HL-60/S4 (cell line): ENCODE data around the gene RASSF6.

ENCODE experiments used
- in situ Hi-C: fragments of 300-500 bp; cut with MboI; formaldehyde crosslinking; loops from 2 replicates; pipeline ENCODE4 v1.14.3; 2022; ENCODE audit warnings: low sequenced_read_pairs

RASSF6 gene, protein sequence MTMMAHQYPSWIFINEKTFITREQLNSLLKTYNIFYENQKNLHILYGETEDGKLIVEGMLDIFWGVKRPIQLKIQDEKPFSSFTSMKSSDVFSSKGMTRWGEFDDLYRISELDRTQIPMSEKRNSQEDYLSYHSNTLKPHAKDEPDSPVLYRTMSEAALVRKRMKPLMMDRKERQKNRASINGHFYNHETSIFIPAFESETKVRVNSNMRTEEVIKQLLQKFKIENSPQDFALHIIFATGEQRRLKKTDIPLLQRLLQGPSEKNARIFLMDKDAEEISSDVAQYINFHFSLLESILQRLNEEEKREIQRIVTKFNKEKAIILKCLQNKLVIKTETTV

DNA sequence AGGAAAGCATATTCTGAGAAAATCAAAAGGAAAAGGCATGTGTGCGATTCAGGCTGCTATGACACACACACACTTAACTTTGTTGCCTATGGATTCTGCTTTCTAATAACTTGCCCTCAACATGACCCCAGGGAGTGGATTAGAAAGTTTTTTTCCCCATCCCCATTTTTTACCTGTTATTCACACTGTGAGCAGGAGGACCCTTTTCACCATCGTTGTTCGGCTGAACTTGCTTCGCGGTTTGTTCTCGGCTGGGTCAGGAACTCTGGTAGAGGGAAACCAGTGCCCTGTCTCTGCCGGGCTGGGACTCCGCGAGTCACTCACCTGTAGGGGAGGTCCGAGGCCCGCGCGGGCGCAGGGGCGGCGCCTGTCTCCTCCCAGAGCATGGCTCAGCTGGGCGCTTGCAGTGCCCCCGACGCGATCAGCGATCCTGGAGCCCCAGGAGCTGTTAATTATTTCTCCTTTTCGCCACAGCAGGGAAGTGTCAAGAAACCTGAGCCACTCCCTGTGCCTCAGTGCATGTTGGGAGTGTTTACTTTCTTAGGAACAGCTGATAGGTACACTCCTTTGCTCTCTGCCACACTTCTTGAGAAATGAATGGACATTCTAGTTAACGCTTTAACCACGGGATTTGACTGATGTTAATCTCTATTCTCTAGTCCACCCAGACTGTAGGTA lies at the start of gene RASSF6:
RASSF6 (minus strand) TSS at position 322 of the 678 bp plus-strand sequence. CDS start 8,641 bp downstream, outside the sequence.
- in situ Hi-C loops: no loop called here

DNA sequence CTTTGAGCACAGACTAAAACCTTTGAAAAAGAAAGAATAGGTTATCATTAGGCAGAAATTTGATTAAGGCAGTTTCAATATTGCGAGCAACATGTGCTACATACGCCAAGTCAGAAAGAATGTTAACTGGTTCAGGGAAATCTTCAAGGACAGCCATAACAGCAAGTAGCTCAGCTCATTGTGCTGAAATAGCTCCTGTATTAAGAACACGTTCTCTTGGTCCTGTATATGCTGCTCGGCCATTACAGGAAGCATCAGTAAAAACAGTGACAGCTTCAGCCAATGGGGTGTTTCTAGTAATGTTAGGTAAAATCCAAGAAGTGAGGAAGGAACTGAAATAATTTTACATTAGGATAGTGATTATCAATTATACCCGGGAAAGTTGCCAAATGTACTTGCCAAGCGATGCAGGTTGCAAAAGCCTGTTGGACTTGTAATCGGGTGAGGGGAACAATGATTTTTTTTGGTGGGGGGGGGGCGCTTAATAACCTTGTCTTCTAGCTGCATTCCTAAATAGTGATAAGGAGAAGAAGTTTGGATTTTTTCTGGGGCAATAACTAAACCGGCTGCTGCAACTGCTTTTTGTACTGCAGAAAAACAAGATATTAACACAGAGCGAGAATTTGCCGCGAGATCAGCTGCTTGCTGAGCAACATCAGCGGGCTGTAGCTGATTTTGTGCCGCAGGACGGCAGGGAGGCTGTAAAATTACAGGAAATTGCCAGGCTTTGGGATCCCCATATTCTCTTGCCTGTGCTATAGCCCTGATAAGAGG lies 49.4 kb upstream of the RASSF6 start:
- in situ Hi-C loops: loop anchor here (10.0 kb wide), 1 partner anchor 465 kb away; no protein-coding TSS in a partner anchor

DNA sequence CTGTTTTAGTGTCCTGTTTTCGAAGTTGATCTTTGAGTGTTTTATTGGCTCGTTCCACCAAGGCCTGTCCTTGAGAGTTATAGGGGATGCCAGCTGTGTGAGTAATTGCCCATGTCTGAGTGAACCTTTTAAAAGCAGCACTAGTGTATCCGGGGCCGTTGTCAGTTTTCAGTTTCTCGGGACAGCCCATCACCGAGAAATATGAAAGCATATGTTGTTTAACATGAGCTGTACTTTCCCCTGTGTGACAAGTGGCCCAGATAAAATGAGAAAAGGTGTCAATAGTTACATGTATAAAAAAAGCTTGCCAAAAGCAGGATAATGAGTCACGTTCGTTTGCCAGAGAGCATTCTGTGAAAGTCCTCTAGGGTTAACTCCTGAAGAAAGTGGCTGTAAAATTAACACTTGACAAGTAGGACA lies 48.6 kb upstream of the RASSF6 start:
- in situ Hi-C loops: loop anchor here (10.0 kb wide), 1 partner anchor 466 kb away; no protein-coding TSS in a partner anchor

DNA sequence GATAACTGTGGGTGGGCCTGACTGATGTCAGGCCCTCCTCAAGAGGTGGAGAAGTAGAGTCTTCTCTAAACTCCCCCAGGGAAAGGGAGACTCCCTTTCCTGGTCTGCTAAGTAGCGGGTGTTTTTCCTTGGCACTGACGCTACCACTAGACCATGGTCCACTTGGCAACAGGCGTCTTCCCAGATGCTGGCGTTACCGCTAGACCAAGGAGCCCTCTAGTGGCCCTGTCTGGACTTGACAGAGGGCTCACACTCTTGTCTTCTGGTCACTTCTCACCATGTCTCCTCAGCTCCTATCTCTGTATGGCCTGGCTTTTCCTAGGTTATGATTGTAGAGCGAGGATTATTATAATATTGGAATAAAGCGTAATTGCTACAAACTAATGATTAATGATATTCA lies 45.7 kb upstream of the RASSF6 start:
- in situ Hi-C loops: loop anchor here (10.0 kb wide), 1 partner anchor 469 kb away; no protein-coding TSS in a partner anchor

DNA sequence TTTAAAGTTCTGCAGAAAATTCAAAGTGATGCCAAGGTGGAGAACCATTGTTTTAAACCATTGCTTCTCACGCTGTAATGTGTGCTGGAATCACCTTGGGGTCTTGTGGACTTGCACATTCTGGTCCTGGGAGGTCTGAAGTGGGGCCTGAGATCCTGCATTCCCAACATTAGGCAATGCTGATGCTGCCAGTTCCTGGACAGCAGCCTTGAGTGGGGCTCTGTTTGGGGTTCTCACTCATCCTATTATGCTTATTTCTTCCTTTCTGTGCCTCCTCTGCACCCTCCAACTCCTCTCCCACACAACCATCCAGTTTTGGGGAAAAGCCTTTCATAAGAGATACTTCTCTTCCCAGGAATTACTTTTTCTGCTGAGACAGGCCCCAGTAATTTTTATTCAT lies 44.2 kb upstream of the RASSF6 start:
- in situ Hi-C loops: loop anchor here (10.0 kb wide), 1 partner anchor 470 kb away; no protein-coding TSS in a partner anchor

DNA sequence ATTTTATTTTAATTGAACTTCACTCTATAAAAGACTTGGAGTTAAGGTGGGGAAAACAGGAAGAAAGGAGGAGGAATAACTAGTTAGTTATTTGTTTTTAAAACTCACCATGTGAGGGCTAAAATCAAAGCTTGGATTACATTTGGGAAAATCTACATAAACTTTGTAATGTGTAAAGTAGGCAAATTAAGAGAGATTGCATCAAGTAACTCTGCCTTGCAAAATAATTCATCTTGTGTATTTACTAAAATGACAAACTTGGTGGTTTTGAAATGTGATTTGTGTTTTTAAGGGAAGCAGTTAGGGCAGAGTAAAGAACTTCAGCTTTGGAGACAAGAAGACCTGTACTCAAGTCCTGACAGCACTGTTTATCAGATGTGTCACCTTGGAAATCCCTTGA lies 43.3 kb upstream of the RASSF6 start:
- in situ Hi-C loops: loop anchor here (10.0 kb wide), 1 partner anchor 471 kb away; no protein-coding TSS in a partner anchor

DNA sequence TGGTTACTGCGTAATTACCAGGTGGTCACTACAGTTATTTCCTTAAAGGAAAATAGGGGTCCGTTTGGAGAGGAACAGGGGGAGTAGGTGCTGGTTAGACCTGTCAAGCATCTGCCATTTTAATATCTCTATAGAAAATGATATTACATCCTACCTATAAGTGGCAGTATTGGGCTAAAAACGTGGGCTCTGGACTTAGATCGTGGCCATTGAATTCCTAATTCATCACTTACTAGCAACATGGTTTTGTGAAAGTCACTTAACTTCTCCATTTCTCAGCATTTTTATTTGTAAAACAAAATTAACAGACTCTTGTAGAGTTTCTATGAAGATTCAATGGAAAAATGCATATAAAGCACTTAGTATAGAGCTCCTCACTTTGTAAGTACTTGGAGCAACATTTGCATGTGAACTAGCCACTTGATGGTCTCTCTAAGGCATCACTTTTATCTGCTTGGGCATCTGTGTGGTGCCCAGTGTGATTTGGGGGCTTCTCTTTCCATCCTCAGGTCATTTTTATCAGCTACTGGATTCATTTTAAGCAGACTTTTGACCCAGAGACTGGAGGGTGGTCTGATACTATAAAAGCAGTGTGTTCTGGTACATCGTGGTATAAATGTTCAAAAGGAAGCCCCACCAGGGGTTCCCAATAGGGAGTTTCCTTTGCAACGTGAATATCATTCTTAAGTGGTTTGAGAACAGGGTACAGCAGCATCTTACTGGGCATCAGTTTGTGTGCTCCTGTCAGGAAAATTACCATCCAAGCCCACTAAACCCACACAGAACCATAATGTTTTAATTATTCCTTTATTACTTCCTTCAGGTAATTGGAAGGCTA lies 42.7 kb upstream of the RASSF6 start:
- in situ Hi-C loops: loop anchor here (10.0 kb wide), 1 partner anchor 472 kb away; no protein-coding TSS in a partner anchor

DNA sequence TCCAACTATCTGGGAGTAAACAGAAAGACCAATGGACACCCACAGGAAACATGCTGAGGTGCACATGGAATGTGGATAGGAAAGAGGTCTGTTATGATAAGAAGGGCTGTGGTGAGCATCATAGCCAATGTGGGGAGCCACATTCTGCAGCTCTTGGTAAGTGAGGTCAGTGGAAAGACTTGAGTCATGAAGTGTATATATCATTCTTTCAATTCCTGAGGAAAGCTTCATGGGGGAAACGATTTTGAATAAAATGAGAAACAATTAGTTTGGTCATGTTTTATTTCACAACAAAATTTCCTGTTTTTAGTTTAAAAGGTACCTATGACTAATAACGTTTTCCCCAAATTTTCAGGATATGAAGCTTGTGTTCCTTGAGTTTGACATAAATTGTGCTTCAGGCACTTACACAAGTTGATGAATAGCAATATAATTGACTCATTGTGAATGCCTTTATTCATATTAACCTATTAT lies 41.4 kb upstream of the RASSF6 start:
- in situ Hi-C loops: loop anchor here (10.0 kb wide), 1 partner anchor 473 kb away; no protein-coding TSS in a partner anchor

DNA sequence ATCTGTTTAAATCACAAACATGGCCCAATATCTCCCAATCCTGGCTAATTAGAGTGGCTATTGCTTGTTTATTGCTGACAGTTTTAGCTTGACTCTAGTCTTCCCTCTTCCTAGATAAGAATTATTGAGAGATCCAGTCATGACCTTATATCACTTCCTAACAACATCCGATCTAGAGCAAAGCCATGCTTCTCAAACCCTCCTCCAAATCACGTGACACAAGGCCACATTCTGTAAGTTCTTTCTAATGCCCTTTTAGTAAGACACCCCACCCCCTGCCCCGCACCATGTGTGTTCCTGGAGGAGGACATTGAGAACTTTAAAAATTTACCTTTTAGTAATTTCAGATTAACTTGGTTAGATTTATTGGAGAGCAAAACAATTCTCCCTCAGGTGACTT lies 40.6 kb upstream of the RASSF6 start:
- in situ Hi-C loops: loop anchor here (10.0 kb wide), 1 partner anchor 474 kb away; no protein-coding TSS in a partner anchor

DNA sequence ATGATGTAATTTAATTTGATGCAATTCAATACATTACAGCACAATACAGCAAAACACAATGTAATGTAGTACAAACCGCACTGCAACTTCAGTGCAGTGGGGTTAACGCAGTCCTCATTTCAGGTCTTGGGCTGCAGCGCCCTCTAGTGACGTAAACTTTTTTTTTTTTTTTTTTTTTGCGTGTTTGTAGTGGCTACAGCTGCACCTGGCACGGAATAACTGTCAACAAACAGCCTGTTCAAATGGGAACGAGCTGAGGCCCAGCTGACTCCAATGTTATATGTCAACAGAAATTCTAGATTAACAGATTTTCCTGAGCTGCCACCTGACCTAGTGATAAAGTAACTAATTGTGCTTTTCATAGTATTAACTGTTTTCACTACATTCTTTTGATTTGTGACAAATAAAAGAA lies 33.5 kb upstream of the RASSF6 start:
- in situ Hi-C loops: no loop called here

DNA sequence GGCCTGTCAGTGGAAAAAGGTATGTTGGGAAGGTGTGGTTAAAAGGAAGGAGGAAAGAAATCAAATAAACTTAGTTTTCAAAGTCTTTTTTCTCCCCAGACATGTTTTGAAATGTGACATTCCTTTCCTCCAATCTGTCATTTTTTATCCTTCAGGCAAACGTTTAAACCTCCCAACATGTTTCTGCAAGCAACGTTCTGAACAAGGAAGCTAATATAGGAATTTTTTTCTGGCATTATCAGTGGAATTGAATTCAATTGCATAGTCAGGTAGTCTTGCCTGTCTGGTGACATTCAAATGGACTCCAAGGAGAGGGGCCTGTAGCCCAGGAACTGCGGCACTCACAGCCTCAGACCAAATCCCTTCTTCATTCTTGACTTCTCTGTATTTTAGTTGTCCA lies 30.0 kb upstream of the RASSF6 start:
- in situ Hi-C loops: no loop called here

DNA sequence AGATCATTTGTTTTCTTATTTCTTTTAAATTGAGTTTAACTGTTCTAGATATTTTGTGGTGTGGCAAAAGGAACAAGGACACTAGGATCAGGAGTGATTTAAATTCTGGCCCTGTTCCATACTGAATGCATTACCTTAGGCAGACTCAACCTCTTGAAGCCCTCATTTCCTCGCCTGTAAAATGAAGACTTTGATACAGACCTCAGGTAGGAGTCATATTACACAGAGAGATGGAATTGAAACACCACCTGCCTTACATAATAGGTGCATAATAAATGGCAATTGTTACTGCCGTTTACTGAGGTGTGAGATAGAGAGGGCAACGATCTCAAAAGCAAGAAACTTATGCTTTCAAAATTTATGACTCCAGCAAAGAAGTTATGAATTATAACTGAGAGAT lies 28.2 kb upstream of the RASSF6 start:
- in situ Hi-C loops: loop anchor here (25.0 kb wide), 1 partner anchor 336 kb away; no protein-coding TSS in a partner anchor

DNA sequence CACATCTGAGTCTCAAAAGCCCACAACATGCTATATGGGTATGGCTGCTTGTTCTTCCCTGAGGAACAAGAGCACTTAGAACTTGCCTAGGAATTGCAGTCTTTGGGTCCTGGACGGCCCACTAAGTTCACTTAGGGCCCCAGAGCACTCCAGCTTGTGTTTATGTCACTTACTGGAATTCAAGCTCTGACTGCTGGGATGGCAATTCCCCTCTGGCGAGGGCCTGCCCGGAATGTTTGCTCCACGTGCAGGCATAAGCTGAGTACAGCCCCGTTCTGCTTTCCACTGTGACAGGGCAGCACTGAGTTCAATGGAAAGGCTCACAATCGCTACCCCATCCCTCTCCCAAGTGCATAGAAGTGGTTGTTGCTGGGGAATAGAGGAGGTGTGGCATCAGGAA lies 25.9 kb upstream of the RASSF6 start:
- in situ Hi-C loops: loop anchor here (25.0 kb wide), 1 partner anchor 334 kb away; no protein-coding TSS in a partner anchor

DNA sequence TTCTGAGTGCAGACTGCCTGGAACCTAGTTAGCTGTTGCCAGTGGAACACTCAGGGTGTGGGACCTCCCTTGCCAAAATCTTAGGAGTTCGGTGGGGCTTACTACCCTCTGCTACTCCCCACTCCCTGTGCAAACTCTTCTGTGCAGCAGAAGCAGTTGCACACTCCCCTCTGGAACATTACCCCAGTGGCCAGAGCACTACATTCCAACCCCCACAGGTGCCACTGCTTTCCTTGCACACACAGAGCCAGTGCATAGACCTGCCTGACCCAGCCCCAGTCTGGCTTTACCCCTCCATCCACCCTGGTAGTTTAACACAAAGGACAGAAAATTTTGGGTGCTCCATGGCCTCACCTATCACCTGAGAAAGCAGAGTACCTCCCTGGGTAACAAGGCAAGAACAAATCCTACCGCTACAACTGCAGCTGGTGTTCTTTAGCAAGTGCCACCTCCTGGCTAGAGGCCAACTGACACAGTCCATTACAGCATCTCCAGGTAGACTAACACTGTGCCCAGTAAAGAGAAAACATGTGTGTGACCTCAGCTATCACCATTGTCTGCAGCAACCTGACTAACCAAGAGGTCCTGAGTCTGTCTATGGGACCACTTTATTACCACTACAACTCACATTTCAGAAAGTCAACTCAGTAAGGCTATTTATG lies 11.5 kb upstream of the RASSF6 start:
- in situ Hi-C loops: loop anchor here (25.0 kb wide), 1 partner anchor 319 kb away; no protein-coding TSS in a partner anchor

DNA sequence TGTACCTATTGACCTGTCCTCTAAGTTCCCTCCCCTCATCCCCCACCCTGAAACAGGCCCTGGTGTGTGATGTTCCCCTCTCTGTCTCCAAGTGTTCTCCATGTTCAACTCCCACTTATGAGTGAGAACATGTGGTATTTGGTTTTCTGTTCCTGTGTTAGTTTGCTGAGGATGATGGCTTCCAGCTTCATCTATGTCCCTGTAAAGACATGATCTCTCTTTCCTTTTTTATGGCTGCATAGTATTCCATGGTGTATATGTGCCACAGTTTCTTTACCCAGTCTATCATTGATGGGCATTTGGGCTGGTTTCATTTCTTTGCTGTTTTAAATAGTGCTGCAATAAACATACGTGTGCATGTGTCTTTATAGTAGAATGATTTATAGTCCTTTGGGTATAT lies 8.6 kb upstream of the RASSF6 start:
- in situ Hi-C loops: loop anchor here (25.0 kb wide), 1 partner anchor 317 kb away; no protein-coding TSS in a partner anchor

DNA sequence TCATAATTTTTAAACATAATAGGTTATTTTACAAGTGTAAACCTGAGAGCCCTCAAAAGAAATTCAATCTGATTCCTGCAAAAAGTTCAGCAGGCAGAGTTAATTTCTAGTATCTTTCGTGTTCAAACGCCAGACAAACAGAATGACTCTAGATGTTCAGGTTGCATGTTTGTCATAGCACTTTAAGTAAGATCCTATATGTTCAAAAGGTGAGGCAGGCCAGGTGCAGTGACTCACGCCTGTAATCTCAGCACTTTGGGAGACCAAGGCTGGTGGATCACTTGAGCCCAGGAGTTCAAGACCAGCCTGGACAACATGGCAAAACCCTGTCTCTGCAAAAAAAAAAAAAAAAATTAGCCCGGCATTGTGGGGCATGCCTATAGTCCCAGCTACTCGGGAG lies 1.1 kb upstream of the RASSF6 start:
- in situ Hi-C loops: no loop called here

DNA sequence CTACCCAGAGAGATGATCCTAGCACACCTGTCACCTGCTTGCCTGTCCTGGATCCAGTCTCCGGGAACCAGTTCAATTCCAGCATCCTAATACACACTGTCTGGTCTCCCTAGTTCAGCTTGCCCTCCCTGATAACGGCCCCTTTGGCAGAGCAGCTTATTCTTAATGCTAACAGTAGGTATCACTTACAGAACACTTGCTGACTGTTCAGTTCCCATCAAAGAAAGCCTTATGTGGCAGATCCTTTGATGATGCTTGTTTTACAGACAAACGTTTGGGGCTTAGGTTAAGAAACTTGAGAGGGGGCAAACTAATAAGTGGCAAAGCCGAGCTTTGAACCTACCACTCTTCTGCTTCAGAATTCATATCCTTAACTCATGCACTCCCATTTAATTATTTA lies 890 bp downstream of the RASSF6 start:
- in situ Hi-C loops: no loop called here

DNA sequence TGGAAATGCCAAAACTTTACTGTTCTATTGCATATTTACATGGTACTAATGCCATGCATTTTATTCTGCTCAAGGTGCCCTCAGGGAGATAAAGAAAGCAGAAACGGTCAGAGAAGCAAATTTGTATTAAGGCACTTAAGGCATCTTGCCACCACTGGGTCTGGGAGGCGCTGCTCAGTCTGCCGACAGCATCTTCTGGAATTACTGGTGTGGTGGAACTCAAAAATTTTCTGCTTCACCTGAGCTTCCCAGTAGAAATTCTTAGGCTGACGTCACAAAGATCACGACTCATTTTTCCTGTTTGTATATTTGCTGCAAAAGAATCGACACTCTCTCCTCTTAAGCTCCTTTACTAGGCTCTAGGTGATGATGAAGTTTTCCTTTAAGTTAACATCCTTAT lies 3.0 kb downstream of the RASSF6 start:
- in situ Hi-C loops: no loop called here

DNA sequence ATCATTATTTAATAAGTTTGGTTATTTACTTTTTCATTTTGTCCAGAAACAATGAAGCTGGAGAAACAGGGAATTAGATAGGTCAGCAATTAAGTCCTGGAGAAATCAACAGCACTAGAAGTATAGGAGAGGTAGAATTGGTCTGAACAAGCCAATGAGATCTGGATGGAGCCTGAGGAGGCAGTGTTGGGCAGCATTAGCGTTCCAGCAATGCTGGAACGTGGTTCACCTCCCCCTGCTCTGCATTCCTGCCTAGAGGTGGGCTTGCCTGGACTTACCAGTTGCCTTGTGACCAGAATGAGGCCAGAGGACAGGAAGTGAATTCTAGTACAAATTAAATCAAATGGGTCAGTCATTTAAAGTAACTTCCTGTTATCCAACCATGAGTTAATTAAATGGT lies 4.6 kb downstream of the RASSF6 start:
- in situ Hi-C loops: no loop called here
